CD14-positive monocyte (primary cell): Measurements from ENCODE around the gene CLDN8. TPM values are rescaled to one million over a fixed set of nuclear protein-coding genes. Genes with fewer than 3 reads are reported as not detected.
A peak's percentile ranks its signal among the peaks of the same experiment; 100 is the strongest.

ENCODE experiments used
- DNase-seq, 3 donors: peaks; one replicate each; pipeline ENCODE4 v3.0.0-alpha.2; 2011 to 2022
- H2AFZ ChIP-seq: 2 replicates; pipeline ENCODE4 v1.6.0; 2012; ENCODE audit warnings: mild to moderate bottlenecking, low read depth, low read length, inconsistent platforms; ENCODE audit not compliant: insufficient read depth, poor library complexity, severe bottlenecking
- H3K27ac ChIP-seq, 2 donors: 1 replicate in 1 of 2; 2 replicates in 1 of 2; pipeline ENCODE4 v1.5.1; 2012 to 2013; ENCODE audit warnings: low read length in 2 of 2, control low read depth in 1 of 2, inconsistent platforms in 1 of 2, low read depth in 1 of 2, mild to moderate bottlenecking in 1 of 2
- H3K27me3 ChIP-seq, 2 donors: one replicate each; pipeline versions ENCODE4 v1.6.0 to v1.6.1; 2011 to 2013; ENCODE audit warnings: low read length in 2 of 2; ENCODE audit not compliant: control insufficient read depth in 2 of 2, insufficient read depth in 2 of 2
- H3K36me3 ChIP-seq, 2 donors: replicated peaks in 1 of 2; 1 replicate in 1 of 2; 2 replicates in 1 of 2; pipeline versions ENCODE4 v1.5.1 to v1.6.1; 2012 to 2013; ENCODE audit warnings: low read length in 2 of 2, control low read depth in 1 of 2, inconsistent platforms in 1 of 2, mild to moderate bottlenecking in 1 of 2; ENCODE audit not compliant: insufficient read depth in 2 of 2, control insufficient read depth in 1 of 2
- H3K4me1 ChIP-seq, 2 donors: 1 replicate in 1 of 2; 2 replicates in 1 of 2; pipeline versions ENCODE4 v1.5.1 to v1.6.1; 2012 to 2013; ENCODE audit warnings: low read length in 2 of 2, control low read depth in 1 of 2, inconsistent platforms in 1 of 2, mild to moderate bottlenecking in 1 of 2, moderate library complexity in 1 of 2; ENCODE audit not compliant: insufficient read depth in 2 of 2, control insufficient read depth in 1 of 2
- H3K4me2 ChIP-seq: replicated peaks from 2 replicates; pipeline ENCODE3; 2012; ENCODE audit warnings: low read length, moderate library complexity, mild to moderate bottlenecking; ENCODE audit not compliant: poor library complexity, severe bottlenecking; ENCODE audit errors: extremely low read depth
- H3K4me3 ChIP-seq, 3 experiments: fragments of 200-600 bp in 1 of 3; sonication (generic) in 1 of 3; replicated peaks in 1 of 3; 1 replicate in 2 of 3; 2 replicates in 1 of 3; pipeline ENCODE4 v1.5.1; 2011 to 2013; ENCODE audit warnings: low read length in 3 of 3, mild to moderate bottlenecking in 3 of 3, control low read depth in 2 of 3, low read depth in 2 of 3, inconsistent platforms in 1 of 3, moderate library complexity in 1 of 3
- H3K79me2 ChIP-seq: 2 replicates; pipeline ENCODE4 v1.6.0; 2012; ENCODE audit warnings: mild to moderate bottlenecking, control low read depth, inconsistent platforms, low read length, moderate library complexity; ENCODE audit not compliant: insufficient read depth
- H3K9ac ChIP-seq: 2 replicates; pipeline ENCODE4 v1.6.0; 2017; ENCODE audit warnings: low read length, mild to moderate bottlenecking; ENCODE audit not compliant: insufficient read depth, poor library complexity, severe bottlenecking
- H3K9me3 ChIP-seq, 2 donors: replicated peaks in 1 of 2; 1 replicate in 1 of 2; 2 replicates in 1 of 2; pipeline versions ENCODE4 v1.5.1 to v1.6.1; 2012 to 2013; ENCODE audit warnings: low read length in 2 of 2, control low read depth in 1 of 2; ENCODE audit not compliant: control insufficient read depth in 1 of 2, insufficient read depth in 1 of 2
- H4K20me1 ChIP-seq: 2 replicates; pipeline ENCODE4 v1.6.0; 2012; ENCODE audit warnings: mild to moderate bottlenecking, low read length, control low read depth, moderate library complexity; ENCODE audit not compliant: insufficient read depth
- H3K27ac Mint-ChIP-seq, 7 donors: one replicate each; pipeline ENCODE4 v1.8.0; 2020; ENCODE audit warnings: mild to moderate bottlenecking in 7 of 7, mixed read lengths in 7 of 7, moderate library complexity in 6 of 7, inconsistent platforms in 2 of 7
- H3K27me3 Mint-ChIP-seq, 3 donors: one replicate each; pipeline ENCODE4 v1.8.0; 2021 to 2022; ENCODE audit warnings: low read depth in 3 of 3, mild to moderate bottlenecking in 3 of 3, mixed read lengths in 3 of 3, moderate library complexity in 3 of 3, inconsistent platforms in 1 of 3
- H3K36me3 Mint-ChIP-seq, 2 donors: one replicate each; pipeline ENCODE4 v1.8.0; 2020; ENCODE audit warnings: mixed read lengths in 2 of 2, inconsistent platforms in 1 of 2, mild to moderate bottlenecking in 1 of 2
- H3K4me1 Mint-ChIP-seq: one replicate; pipeline ENCODE4 v1.8.0; 2020; ENCODE audit warnings: mild to moderate bottlenecking, mixed read lengths
- H3K4me3 Mint-ChIP-seq, 2 donors: one replicate each; pipeline ENCODE4 v1.8.0; 2020; ENCODE audit warnings: mild to moderate bottlenecking in 2 of 2, mixed read lengths in 2 of 2, moderate library complexity in 1 of 2
- H3K9me3 Mint-ChIP-seq, 7 donors: one replicate each; pipeline ENCODE4 v1.8.0; 2020 to 2022; ENCODE audit warnings: mixed read lengths in 7 of 7, mild to moderate bottlenecking in 6 of 7, moderate library complexity in 6 of 7, inconsistent platforms in 2 of 7
- WGBS: methylation state at CpG from one replicate; pipeline ENCODE4 v1.1.5; 2013; ENCODE audit warnings: missing lambda C conversion rate; ENCODE audit not compliant: insufficient coverage; 5-methylcytosine and 5-hydroxymethylcytosine counted together
- intact Hi-C, 2 donors: fragments of 100-400 bp; cut with micrococcal nuclease; formaldehyde crosslinking; loops; one replicate each; pipeline versions ENCODE4 v1.15.0 to v1.15.1; 2023
- polyA plus RNA-seq, 3 donors: library from polyadenylated mRNA; depleted of rRNA in 1 of 3; unstranded in 2 of 3; stranded (reverse) in 1 of 3; fragments of 300-500 nt in 2 of 3; fragments of >200 nt in 1 of 3; fragmentation: Illumina TruSeq in 2 of 3; gene quantifications; 1 replicate in 2 of 3; 2 replicates in 1 of 3; pipeline ENCODE4 v1.2.3, GENCODE V29; 2012 to 2021
- TF ChIP-seq, protein P1 (sequence below): fragments of 200-600 bp; IDR thresholded peaks from one replicate; pipeline ENCODE4 v1.8.0; 2022; ENCODE audit warnings: antibody characterized with exemption, mild to moderate bottlenecking

Gene CLDN8
- polyA plus RNA-seq, 3 donors: not detected

DNA sequence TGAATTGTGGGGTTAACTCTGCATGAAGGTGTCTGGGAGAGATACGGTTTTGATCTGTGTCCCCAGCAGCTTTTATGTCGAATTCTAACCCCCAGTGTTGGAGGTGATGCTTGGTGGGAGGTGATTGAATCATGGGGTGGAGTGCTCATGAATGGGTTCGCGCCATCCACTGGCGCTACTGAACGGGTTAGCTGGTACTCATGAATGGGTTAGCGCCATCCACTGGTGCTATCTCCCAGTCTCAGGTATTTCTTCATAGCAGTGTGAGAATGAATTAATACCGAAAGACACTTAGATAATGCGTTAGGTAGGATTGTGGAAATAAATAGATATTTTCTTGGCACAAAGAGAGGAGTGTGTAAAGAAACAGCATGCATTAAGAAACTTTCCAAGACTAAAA is 32.9 kb upstream of the CLDN8 start:
- no peaks in the 10 kb centered on the region for H3K36me3 Mint-ChIP-seq
- H3K27ac Mint-ChIP-seq: peak overlapping the region in 1 of 7 donors; percentile 40
- no peak overlapping the region for H2AFZ ChIP-seq
- H3K9ac ChIP-seq: no peak overlapping the region
- H3K9me3 Mint-ChIP-seq: peaks cover 0 to 4% (median 0%) of the 10 kb centered on the region in 7 donors
- H3K27ac ChIP-seq: no peak overlapping the region
- no peaks in the 10 kb centered on the region for H3K4me1 Mint-ChIP-seq
- H3K4me2 ChIP-seq: no peak overlapping the region
- H3K27me3 Mint-ChIP-seq: peaks cover 0 to 1% (median 0%) of the 10 kb centered on the region in 3 donors
- no peaks in the 10 kb centered on the region for H3K4me1 ChIP-seq
- H3K9me3 ChIP-seq: peaks cover 0 to 8% of the 10 kb centered on the region in 2 donors
- WGBS: 91% methylated on average over 7 of the region's 9 CpGs
- no peaks in the 10 kb centered on the region for H4K20me1 ChIP-seq
- TF ChIP-seq, protein P1, sequence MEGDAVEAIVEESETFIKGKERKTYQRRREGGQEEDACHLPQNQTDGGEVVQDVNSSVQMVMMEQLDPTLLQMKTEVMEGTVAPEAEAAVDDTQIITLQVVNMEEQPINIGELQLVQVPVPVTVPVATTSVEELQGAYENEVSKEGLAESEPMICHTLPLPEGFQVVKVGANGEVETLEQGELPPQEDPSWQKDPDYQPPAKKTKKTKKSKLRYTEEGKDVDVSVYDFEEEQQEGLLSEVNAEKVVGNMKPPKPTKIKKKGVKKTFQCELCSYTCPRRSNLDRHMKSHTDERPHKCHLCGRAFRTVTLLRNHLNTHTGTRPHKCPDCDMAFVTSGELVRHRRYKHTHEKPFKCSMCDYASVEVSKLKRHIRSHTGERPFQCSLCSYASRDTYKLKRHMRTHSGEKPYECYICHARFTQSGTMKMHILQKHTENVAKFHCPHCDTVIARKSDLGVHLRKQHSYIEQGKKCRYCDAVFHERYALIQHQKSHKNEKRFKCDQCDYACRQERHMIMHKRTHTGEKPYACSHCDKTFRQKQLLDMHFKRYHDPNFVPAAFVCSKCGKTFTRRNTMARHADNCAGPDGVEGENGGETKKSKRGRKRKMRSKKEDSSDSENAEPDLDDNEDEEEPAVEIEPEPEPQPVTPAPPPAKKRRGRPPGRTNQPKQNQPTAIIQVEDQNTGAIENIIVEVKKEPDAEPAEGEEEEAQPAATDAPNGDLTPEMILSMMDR: no peak
- no peak overlapping the region for H3K4me3 ChIP-seq
- H3K4me3 Mint-ChIP-seq: no peak overlapping the region
- no peak for DNase-seq
- H3K27me3 ChIP-seq: no peaks in the 10 kb centered on the region
- H3K36me3 ChIP-seq: no peaks in the 10 kb centered on the region
- no peaks in the 10 kb centered on the region for H3K79me2 ChIP-seq
- intact Hi-C loops: no loop called here

DNA sequence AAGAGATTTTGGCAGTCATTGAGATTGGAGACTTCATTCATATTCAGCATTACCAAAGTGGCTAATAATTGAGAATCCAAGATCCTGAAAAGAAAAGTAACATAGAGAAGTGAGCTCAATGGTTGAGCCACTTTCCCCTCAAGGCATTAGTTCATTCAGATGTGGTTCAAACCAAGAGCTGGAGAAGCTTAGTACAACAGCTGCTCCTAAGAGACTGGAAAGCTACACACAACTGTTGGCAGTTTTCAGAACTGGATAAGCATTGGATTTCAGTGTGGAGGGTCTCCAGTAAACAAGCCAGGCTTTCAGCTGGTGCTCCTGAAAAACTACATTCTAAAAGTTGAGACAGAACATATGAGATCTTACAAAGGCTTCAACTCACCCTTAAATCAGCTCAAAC is 29.2 kb upstream of the CLDN8 start:
- Histone ChIP-seq H4K20me1 (no peaks in the 10 kb centered on the region), H3K4me2 (no peak overlapping the region), H3K4me1 (no peaks in the 10 kb centered on the region), H3K27me3 (no peaks in the 10 kb centered on the region), H3K36me3 (no peaks in the 10 kb centered on the region), H3K9ac (no peak overlapping the region), H3K9me3 (peaks cover 0 to 10% of the 10 kb centered on the region in 2 donors), H3K4me3 (no peak overlapping the region), H3K79me2 (no peaks in the 10 kb centered on the region), H3K27ac (no peak overlapping the region), H2AFZ (no peak overlapping the region)
- H3K27me3 Mint-ChIP-seq: peaks cover 0 to 1% (median 0%) of the 10 kb centered on the region in 3 donors
- TF ChIP-seq, protein P1: no peak
- H3K27ac Mint-ChIP-seq: no peak overlapping the region
- H3K9me3 Mint-ChIP-seq: peaks cover 0 to 8% (median 3%) of the 10 kb centered on the region in 7 donors
- no peaks in the 10 kb centered on the region for H3K4me1 Mint-ChIP-seq
- no peak overlapping the region for H3K4me3 Mint-ChIP-seq
- DNase-seq: no peak
- no peaks in the 10 kb centered on the region for H3K36me3 Mint-ChIP-seq
- intact Hi-C loops: no loop called here
